Dedifferentiated amniotic fluid mesenchymal stem cell (primary cell): ENCODE measurements around the gene TMA16.

Experiments used
- DNase-seq: peaks from one replicate; pipeline ENCODE4 v3.0.0-alpha.2; 2016; ENCODE audit errors: extremely low spot score

The TMA16 gene

DNA sequence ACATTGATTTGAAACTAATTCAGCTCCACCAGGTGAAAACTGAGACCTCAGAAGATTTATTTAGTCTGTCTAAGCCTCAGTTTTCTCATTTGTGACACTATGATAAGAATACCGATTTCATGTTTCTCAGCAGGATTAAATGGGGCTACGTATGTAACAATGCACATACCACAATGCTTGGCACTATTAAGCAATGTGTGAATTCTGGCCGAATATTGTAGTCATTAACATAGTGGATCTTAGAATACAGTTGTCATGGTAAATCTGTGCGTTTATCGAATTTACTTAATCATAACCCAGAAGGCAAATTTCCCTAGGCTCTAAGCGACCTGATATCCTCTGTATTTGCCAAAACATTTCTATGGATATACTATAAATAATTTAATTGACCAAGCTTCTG, 69.1 kb downstream of the TMA16 start:
- no peak for DNase-seq

DNA sequence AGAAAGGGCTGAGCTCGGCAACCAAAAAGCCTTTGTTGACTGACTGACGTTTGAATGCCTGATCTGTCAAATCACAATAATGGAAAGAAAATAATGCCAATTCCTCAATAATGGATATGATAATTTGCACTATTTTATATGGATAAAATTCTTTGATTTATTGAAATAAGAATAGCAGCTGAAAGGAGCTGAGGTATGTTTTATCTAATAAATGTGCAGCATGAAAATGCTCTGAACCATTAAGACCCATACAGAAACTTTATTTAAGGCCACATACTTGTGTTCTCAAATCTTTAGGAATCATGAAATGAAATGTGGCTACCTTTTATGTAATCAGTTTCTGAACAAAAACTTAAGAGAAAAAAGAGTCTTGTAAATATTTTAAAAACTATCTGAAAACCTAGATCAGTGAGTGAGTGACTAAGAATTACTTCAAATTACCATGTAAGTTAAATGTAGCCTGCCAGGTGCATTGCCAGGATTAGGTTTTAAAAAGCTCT, 69.8 kb downstream of the TMA16 start:
- DNase-seq = no peak

DNA sequence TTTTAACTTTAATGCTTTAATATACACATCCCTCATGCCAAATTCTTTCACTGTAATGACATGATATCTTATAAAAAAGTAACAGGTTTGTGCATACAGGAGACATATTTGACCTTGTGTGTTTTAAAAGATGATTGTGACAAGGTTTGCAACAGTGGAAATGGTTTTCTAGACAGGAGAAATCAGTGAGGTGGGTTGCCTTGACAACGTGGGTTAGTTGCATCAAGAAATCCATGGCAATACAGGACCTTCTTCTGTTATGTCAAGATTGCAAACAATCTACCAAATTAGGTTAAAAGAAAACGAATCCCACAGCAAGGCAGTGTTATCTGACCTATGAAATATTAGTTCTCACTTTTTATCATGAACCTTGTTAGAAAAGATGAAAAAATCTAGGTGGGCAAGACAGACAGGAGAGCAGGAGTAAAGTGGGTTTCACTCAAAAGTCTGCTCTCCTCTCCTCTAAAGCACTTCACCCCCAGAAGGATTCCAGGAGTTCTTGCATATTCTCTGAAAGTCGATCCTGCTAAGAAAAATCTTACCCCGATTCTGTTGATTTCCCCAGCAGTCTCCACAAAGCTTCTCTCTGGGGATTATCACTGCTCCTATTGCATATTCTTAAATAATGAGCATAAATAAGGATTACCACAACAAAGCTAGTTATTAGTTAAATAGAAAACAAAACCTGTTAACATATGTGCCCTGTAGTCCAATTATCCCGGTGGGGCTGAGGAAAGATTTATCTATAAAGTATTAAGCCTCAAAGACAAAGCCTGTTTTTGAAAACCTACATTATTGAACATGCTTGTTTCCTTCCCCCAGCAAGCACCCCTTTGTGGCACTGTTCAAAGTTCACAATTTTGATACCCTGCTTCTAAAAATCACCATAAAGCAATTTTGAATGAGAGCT, 71.0 kb downstream of the TMA16 start:
- no peak for DNase-seq

DNA sequence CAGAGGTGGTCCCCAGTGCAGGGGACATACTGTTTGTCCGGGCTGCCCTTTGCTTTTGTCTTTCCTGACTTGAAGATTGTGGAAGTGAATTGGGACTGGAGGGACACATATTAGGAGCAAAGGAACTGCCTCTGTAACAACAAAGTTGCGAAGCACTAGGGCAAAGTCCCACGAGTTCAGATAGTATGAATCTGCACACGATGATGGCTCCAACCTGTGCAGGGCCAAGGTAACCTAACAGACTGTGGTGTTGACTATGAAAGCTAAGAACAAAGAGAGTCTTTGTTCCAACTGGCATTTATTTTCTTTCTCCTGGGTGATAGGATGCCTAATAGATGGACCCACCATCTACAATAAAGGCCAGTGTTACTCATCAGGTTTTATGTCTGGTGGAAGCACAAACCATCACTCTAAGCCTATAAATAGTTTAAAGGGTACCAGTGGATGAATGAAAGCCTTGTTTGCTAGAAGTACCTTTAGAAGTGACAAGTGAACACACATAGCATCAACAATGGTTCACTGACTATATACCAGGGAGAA, 71.8 kb downstream of the TMA16 start:
- no peak for DNase-seq

DNA sequence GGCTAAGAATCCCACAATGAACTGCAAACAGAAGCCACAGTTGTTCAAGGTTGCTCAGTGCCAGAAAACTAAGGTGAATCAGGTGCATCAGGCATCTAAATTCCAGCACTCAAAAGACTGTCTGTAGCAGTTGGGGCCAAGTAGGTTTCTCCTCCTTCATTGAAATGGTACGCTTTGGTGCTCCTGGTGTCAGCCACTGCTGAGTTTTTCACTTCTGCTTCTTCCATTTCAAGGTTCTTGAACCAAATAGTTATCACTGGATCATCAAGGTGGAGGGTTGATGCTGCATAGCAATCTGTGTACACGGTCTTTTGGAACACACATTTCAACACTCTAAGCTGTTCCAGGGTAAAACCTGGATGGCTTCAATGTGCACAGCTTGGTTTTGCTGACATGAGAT, 74.4 kb downstream of the TMA16 start:
- no peak for DNase-seq
